Kidney (tissue), 14 donors: ENCODE results near the gene FANCC. TPM values are rescaled to one million over a fixed set of nuclear protein-coding genes. Genes with fewer than 3 reads are reported as not detected.

ENCODE experiments used
- DNase-seq, 5 donors: peaks; one replicate each; pipeline ENCODE4 v3.0.0-alpha.2; 2013 to 2020
- FAIRE-seq: peaks from 2 replicates; lab custom pipeline; 2012; peaks lifted over from hg19 to GRCh38; lab: Jason Lieb, UNC
- H3K27ac ChIP-seq, 2 donors: one replicate each; pipeline ENCODE4 v1.7.0; 2013; ENCODE audit warnings: low read depth in 2 of 2, low read length in 2 of 2, inconsistent platforms in 1 of 2
- H3K27me3 ChIP-seq: one replicate; pipeline ENCODE4 v1.7.1; 2013; ENCODE audit warnings: low read length, inconsistent platforms; ENCODE audit not compliant: control insufficient read depth, insufficient read depth
- H3K36me3 ChIP-seq, 3 donors: one replicate each; pipeline versions ENCODE4 v1.7.0 to v1.7.1; 2013; ENCODE audit warnings: low read length in 3 of 3, control low read depth in 1 of 3, inconsistent platforms in 1 of 3; ENCODE audit not compliant: insufficient read depth in 3 of 3, control insufficient read depth in 2 of 3
- H3K4me1 ChIP-seq, 3 donors: one replicate each; pipeline versions ENCODE4 v1.7.0 to v1.7.1; 2013; ENCODE audit warnings: low read length in 3 of 3, inconsistent platforms in 1 of 3, low read depth in 1 of 3; ENCODE audit not compliant: control insufficient read depth in 2 of 3, insufficient read depth in 2 of 3
- H3K4me3 ChIP-seq, 3 donors: one replicate each; pipeline versions ENCODE4 v1.7.0 to v1.8.1; 2013; ENCODE audit warnings: low read length in 3 of 3, control low read depth in 1 of 3, inconsistent platforms in 1 of 3
- H3K9ac ChIP-seq, 3 donors: one replicate each; pipeline versions ENCODE4 v1.7.0 to v1.7.1; 2013; ENCODE audit warnings: low read length in 3 of 3, control low read depth in 1 of 3, inconsistent platforms in 1 of 3
- H3K9me3 ChIP-seq, 3 donors: one replicate each; pipeline versions ENCODE4 v1.7.0 to v1.7.1; 2013; ENCODE audit warnings: low read length in 3 of 3, control low read depth in 1 of 3, inconsistent platforms in 1 of 3; ENCODE audit not compliant: control insufficient read depth in 2 of 3, insufficient read depth in 1 of 3
- CTCF ChIP-seq: IDR thresholded peaks from 3 replicates; pipeline ENCODE4 v1.5.1; 2012; ENCODE audit warnings: mild to moderate bottlenecking, moderate library complexity, borderline replicate concordance; ENCODE audit not compliant: insufficient read depth; ENCODE audit errors: extremely low read depth
- intact Hi-C: fragments of 100-400 bp; cut with DNase I; formaldehyde crosslinking; loops from one replicate; pipeline ENCODE4 v1.11.1; 2022
- polyA plus RNA-seq: library from polyadenylated mRNA; stranded (reverse); fragments of 350-450 nt; fragmentation: Illumina TruSeq; extraction: RNeasy Lipid Tissue Mini Kit (QIAGEN cat#74804); gene quantifications from one replicate; pipeline ENCODE4 v1.2.3, GENCODE V29; 2014; ENCODE audit warnings: low read depth, low replicate concordance; ENCODE audit not compliant: insufficient read depth
- total RNA-seq: library from RNA; stranded (reverse); fragmentation: NEBNext Ultra II Directional; extraction: Animal tissue kit (Norgen Biotek cat#: 25700); gene quantifications from one replicate; pipeline ENCODE4 v1.2.1, GENCODE V29; 2021
- donor health status: control.
- donor health status: control.
- donor health status: control.
- donor health status: control.
- donor health status: control.
- donor health status: DM: yes; HTN: yes; CAD: no.
- donor health status: Normal renal cell carcinoma (clear cell type).

FANCC gene
- total and polyA plus RNA-seq, 2 donors from 2014 or later = 7.5 to 10.8 TPM

- Histone ChIP-seq H3K36me3 (no peaks in the 10 kb centered on the region), H3K27ac (no peak overlapping the region), H3K4me1 (no peaks in the 10 kb centered on the region), H3K9me3 (no peaks in the 10 kb centered on the region), H3K4me3 (no peak overlapping the region), H3K9ac (no peak overlapping the region), H3K27me3 (no peaks in the 10 kb centered on the region)
- intact Hi-C loops = no loop called here
- DNase-seq (no peak), FAIRE-seq (no peak)
- TF ChIP-seq CTCF = no peak
Measured at GRCh38 chr9:95343725-95344287, 26.3 kb upstream of the FANCC start.

GRCh38 chr9:95342571-95342970 lies 25.1 kb upstream of the FANCC start:
- DNase-seq = no peak
- no peaks in the 10 kb centered on the region for H3K9me3 ChIP-seq
- intact Hi-C loops = no loop called here
- no peaks in the 10 kb centered on the region for H3K4me1 ChIP-seq
- H3K27ac ChIP-seq = no peak overlapping the region
- no peak overlapping the region for H3K9ac ChIP-seq
- H3K36me3 ChIP-seq = no peaks in the 10 kb centered on the region
- TF ChIP-seq CTCF = no peak
- FAIRE-seq = no peak
- no peak overlapping the region for H3K4me3 ChIP-seq
- no peaks in the 10 kb centered on the region for H3K27me3 ChIP-seq

GRCh38 chr9:95341293-95341962 lies 23.9 kb upstream of the FANCC start:
- FAIRE-seq (no peak), DNase-seq (no peak)
- Histone ChIP-seq H3K27ac (no peak overlapping the region), H3K4me3 (no peak overlapping the region), H3K27me3 (no peaks in the 10 kb centered on the region), H3K4me1 (no peaks in the 10 kb centered on the region), H3K36me3 (no peaks in the 10 kb centered on the region), H3K9ac (no peak overlapping the region), H3K9me3 (no peaks in the 10 kb centered on the region)
- no peak for TF ChIP-seq CTCF
- intact Hi-C loops = no loop called here
